PFSK-1 (cell line): Measurements from ENCODE around the gene FGF16.

Experiments
- FOXP2 ChIP-seq: optimal IDR thresholded peaks from 2 replicates; pipeline ENCODE3; 2011; ENCODE audit warnings: borderline replicate concordance, control low read depth, inconsistent platforms; ENCODE audit not compliant: insufficient read depth; ENCODE audit errors: extremely low read length, extremely low read depth
- POLR2AphosphoS5 ChIP-seq: IDR thresholded peaks from 2 replicates; pipeline ENCODE4 v1.6.1; 2012; ENCODE audit warnings: low read depth, mild to moderate bottlenecking, control low read depth, low read length, moderate library complexity
- REST ChIP-seq, 2 experiments: IDR thresholded peaks; 2 replicates each; pipeline versions ENCODE4 v1.6.1 to v1.8.0; 2011 to 2012; ENCODE audit warnings: low read depth in 2 of 2, low read length in 2 of 2, control low read depth in 1 of 2, inconsistent platforms in 1 of 2, mild to moderate bottlenecking in 1 of 2, moderate library complexity in 1 of 2; ENCODE audit not compliant: insufficient read depth in 1 of 2
- SIN3A ChIP-seq: IDR thresholded peaks from 2 replicates; pipeline ENCODE4 v1.6.1; 2012; ENCODE audit warnings: mild to moderate bottlenecking, low read length, moderate library complexity, borderline replicate concordance; ENCODE audit not compliant: insufficient read depth
- TAF1 ChIP-seq: IDR thresholded peaks from 2 replicates; pipeline ENCODE4 v1.6.1; 2012; ENCODE audit warnings: low read length, control low read depth, borderline replicate concordance; ENCODE audit not compliant: insufficient read depth

FGF16 gene

GRCh38 chrX:77484045-77484444, 36.9 kb downstream of the FGF16 start:
- TF ChIP-seq POLR2AphosphoS5 (no peak), SIN3A (no peak), REST (IDR thresholded peaks at IDR 0.05; ENCODE audit: insufficient read depth in 1 of 2, low read depth in 2 of 2, low read length in 2 of 2) (no peak), FOXP2 (no peak), TAF1 (no peak)

- TF ChIP-seq REST (IDR thresholded peaks at IDR 0.05; ENCODE audit: insufficient read depth in 1 of 2, low read depth in 2 of 2, low read length in 2 of 2) (no peak), SIN3A (no peak), TAF1 (no peak)
Observed at GRCh38 chrX:77493677-77494553, 46.7 kb downstream of the FGF16 start.

GRCh38 chrX:77502951-77503525, 55.8 kb downstream of the FGF16 start:
- TF ChIP-seq SIN3A (no peak), FOXP2 (no peak), TAF1 (no peak), REST (IDR thresholded peaks at IDR 0.05; ENCODE audit: insufficient read depth in 1 of 2, low read depth in 2 of 2, low read length in 2 of 2) (no peak), POLR2AphosphoS5 (no peak)

- TF ChIP-seq TAF1: no peak
- TF ChIP-seq FOXP2: no peak
- TF ChIP-seq POLR2AphosphoS5: no peak
- TF ChIP-seq SIN3A: no peak
- no peak for TF ChIP-seq REST (IDR thresholded peaks at IDR 0.05; ENCODE audit: insufficient read depth in 1 of 2, low read depth in 2 of 2, low read length in 2 of 2)
Observed at GRCh38 chrX:77505227-77505626, 58.0 kb downstream of the FGF16 start.
